Body of pancreas (tissue), 4 donors: Measurements from ENCODE around the gene LPP.

Experiments
- POLR2A ChIP-seq, 3 donors: fragments of 450-650 bp; IDR thresholded peaks; one replicate each; pipeline ENCODE4 v1.6.1; 2016; ENCODE audit warnings: antibody characterized with exemption in 3 of 3, mild to moderate bottlenecking in 2 of 3
- TF ChIP-seq, protein P1 (sequence below), 7 experiments: fragments of 450-650 bp in 4 of 7; fragments of 200-600 bp in 3 of 7; sonication (generic) in 3 of 7; IDR thresholded peaks; one replicate each; pipeline ENCODE4 v1.5.1; 2016 to 2019; ENCODE audit warnings: antibody characterized with exemption in 7 of 7

DNA sequence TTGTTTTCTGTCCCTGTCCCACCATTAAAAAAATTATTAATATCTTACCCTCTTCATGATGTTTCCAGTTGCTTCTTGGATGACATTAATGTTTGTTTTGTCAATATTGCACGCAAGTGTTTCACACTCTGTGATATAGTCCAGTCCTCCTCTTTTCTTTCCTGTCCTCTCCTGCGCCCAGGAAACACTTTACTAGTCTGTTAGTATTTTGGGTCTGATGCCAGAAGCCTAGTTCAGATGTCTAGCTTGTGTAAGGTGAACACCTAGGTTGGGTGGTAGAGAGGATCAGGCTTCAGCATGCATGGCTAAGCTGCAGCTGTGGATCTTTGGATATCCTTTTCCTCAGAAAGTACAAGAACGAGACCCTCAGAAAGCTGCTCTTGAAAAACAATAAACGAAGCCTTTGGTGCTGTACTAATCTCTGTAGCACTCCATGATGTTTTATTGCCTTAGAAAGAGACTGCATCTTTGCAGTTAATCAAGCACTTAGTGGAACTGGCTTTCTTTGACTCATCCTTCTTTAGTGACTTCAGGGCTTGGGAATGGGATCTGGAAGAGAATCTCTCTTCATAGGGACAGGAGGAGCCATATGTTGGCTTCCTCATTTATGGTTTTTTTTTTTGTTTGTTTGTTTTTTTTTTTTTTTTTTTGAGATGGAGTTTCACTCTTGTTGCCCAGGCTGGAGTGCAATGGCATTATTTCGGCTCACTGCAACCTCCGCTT lies 253.4 kb downstream of the LPP start:
- no peak for TF ChIP-seq POLR2A (IDR thresholded peaks at IDR 0.05)
- TF ChIP-seq, protein P1, sequence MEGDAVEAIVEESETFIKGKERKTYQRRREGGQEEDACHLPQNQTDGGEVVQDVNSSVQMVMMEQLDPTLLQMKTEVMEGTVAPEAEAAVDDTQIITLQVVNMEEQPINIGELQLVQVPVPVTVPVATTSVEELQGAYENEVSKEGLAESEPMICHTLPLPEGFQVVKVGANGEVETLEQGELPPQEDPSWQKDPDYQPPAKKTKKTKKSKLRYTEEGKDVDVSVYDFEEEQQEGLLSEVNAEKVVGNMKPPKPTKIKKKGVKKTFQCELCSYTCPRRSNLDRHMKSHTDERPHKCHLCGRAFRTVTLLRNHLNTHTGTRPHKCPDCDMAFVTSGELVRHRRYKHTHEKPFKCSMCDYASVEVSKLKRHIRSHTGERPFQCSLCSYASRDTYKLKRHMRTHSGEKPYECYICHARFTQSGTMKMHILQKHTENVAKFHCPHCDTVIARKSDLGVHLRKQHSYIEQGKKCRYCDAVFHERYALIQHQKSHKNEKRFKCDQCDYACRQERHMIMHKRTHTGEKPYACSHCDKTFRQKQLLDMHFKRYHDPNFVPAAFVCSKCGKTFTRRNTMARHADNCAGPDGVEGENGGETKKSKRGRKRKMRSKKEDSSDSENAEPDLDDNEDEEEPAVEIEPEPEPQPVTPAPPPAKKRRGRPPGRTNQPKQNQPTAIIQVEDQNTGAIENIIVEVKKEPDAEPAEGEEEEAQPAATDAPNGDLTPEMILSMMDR (IDR thresholded peaks at IDR 0.05), result no peak
